GM20000 (cell line): ENCODE results near the gene SNX5.

Experiments used
- DNase-seq: peaks from one replicate; pipeline ENCODE4 v3.0.0; 2012; ENCODE audit warnings: low spot score
- TF ChIP-seq, protein P1 (sequence below): IDR thresholded peaks from 2 replicates; pipeline ENCODE4 v1.5.1; 2012; ENCODE audit warnings: mild to moderate bottlenecking, control low read depth; ENCODE audit errors: extremely low read depth, missing control alignments

The SNX5 gene

DNA sequence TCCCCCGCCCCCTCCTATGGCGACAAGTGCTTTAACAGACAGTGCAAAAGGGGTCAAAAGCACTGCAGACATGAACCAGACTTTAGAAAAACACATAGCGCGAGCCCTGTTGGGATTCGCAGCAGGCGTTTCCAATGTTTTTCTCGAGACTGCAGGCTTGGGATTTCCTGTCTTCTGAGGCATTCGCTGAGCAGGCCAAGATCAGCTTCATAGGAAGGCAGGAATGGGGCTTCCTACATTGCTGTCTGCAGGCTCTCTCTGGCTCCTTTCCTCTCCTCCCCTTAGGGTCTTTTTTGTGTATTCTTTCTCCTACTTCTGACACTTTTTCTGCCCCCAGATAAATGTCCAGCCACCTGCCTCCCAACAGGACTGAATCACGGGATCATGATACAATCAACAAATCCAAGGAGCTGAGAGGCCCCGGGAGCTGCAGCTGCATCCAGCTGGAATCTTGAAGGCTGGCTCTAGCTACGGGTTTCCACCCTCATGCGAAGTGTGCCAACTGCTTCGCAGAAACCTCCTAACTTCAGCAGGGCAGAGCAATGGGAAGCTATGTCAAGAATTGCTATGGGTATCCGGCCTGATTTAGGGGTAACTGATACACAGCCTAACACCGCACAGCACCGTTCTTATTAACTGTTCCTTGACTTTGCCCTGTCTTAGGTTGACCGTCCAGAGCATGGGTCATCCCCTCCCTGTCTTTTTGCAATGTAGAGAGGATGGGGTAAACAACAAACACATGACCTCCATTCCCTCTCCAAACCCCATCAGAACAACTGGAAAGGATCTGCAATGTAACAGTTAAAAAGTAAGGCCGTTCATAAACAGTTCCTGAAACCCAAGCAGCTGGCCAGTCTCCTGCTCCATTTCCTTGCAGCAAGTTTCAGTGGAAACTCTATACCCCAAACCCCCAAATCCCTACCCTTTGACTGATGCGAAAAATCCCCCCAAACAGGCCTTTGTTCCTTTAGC is 31.5 kb downstream of the SNX5 start:
- no peak for DNase-seq
- TF ChIP-seq, protein P1, sequence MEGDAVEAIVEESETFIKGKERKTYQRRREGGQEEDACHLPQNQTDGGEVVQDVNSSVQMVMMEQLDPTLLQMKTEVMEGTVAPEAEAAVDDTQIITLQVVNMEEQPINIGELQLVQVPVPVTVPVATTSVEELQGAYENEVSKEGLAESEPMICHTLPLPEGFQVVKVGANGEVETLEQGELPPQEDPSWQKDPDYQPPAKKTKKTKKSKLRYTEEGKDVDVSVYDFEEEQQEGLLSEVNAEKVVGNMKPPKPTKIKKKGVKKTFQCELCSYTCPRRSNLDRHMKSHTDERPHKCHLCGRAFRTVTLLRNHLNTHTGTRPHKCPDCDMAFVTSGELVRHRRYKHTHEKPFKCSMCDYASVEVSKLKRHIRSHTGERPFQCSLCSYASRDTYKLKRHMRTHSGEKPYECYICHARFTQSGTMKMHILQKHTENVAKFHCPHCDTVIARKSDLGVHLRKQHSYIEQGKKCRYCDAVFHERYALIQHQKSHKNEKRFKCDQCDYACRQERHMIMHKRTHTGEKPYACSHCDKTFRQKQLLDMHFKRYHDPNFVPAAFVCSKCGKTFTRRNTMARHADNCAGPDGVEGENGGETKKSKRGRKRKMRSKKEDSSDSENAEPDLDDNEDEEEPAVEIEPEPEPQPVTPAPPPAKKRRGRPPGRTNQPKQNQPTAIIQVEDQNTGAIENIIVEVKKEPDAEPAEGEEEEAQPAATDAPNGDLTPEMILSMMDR = no peak

DNA sequence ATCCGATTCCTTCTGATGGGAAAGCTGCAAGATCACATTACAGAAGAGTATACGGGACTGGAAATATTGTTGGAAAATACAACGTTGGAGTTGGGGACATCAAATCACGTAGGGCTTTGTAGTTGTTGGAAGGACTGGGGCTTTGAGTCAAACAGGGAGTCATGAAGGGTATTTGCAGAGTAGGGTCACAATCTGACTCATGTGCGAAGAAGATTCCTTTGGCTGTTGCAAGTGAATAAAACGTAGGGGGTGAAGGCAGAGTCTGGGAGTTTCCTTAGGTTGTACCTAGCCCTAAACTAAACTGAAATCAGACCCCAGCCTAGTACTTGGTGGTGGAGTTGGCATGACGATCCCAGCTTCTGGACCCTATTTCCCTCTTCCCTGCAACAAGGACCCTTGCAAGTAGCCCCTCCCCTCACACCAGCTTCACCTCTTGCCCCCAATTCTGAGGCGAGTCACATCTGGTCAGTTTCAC is 32.3 kb downstream of the SNX5 start:
- TF ChIP-seq, protein P1 = no peak
- no peak for DNase-seq

DNA sequence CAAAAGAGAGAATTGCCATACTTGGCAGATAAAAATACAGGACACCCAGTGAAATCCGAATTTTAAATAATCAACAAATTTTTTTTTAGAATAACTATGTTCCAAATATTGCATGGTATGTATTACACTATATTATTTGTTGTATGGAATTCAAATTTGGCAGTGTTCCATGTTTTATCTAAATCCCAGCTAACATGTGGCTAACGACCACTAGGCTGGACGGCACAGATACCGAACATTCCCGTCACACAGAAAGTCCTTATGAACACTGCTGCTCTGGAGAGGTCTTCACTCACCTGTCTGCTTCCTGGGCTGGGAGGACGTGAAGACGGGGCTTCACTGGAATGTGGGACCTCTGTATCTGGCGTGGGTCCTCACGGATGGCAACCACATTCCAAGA is 32.8 kb downstream of the SNX5 start:
- DNase-seq = no peak
- TF ChIP-seq, protein P1 = no peak

DNA sequence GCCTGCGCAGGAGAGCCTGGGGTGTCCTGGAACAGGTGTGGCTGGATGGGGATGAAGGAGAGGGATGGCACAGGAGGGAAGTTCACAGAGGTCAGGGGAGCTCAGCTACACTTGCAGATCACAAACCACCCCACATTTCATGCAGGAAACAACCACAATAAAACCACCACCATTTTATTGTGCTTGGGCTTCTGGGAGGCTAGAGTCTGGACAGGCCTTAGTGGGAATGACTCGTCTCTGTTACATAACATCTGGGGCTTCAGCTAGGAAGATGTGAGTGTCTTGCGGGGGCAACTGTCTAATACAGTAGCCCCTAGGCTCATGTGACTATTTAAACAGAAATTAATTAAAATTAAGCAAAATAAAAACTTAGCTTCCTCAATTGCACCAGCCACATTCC is 33.4 kb downstream of the SNX5 start:
- TF ChIP-seq, protein P1 = no peak
- no peak for DNase-seq

DNA sequence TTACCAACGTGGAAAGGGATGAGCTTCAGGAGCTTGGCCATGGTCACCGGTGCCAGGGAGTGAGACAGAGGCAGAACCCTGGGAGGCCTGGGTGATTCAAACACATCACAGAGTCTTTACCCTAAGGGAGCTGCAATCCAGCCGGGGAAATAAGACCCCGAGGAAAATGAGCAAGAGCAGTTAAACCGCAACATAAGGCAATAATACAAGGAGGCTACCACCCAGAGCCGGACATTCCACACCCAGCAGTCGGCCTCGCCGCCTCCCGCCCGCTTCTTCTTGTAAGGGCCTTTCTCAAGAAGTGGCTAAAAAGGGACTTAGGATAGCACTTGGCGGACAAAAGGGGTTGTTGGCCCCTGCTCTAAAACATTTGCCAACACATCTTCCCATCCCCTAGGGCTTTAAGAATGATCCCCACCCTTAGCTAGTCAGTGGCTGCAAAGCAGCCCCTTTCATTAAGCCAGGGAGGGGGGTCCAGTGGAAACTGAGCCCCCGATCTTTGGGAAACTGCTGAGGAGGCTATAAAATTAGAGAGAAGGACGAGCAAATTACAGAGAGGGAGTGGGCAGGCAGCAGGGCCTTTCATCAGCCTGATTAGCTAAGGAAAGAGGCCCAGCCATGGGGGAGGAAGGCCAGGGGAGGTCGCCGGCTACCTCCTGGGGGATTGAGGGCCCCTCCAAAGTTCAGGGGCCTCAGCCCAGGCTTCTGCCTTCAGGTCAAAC is 34.3 kb downstream of the SNX5 start:
- no peak for DNase-seq
- TF ChIP-seq, protein P1 = no peak

DNA sequence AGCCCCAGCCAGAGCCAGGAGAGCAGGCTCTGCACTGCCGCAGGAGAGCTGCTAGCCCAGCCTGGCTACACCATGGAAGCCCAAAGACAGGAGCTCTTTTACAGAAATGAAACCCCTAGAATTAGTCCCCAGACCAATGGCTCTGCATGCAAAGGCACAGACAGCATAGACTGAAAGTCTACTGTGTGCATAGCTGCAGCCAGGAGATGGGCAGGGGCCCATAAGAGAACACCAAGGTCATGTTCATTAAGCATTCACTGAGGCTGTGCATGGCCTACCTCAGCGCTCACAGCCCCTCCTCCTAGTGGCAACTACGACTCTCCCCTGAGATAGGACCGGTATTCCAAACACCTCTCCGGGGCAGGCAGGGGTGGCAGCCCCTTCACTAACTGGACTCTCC is 34.9 kb downstream of the SNX5 start:
- no peak for DNase-seq
- TF ChIP-seq, protein P1 = no peak

DNA sequence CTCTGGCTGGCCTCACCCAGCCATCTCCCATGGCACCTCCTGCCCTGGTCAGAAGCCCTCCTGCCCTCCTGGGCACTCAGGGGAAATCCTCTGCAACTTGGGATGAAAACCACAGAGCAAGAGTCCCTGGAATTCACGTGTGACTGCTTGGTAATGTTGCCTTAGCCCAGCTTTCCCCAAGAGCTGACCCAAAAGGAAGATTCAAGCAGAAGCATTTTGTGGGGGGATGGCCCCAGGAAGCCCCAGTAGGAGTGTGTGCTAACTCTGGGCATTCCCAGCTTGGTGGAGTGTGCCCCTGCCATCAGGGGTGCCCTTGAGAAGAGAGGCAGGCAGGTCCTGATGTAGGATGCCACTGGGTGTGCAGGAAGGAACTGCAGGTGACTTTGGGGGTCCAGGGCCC is 35.5 kb downstream of the SNX5 start:
- TF ChIP-seq, protein P1 = no peak

More for the DNA sequence above, 35.5 kb downstream of the SNX5 start:
- DNase-seq = no peak
